Lower leg skin (tissue), 3 donors: Measurements from ENCODE around the gene CCRL2.

Experiments used
- CTCF ChIP-seq, 3 donors: fragments of 450-650 bp; IDR thresholded peaks; one replicate each; pipeline ENCODE4 v1.5.1; 2016; ENCODE audit warnings: antibody characterized with exemption in 3 of 3, mild to moderate bottlenecking in 3 of 3, moderate library complexity in 2 of 3
- POLR2A ChIP-seq, 2 donors: fragments of 450-650 bp; IDR thresholded peaks; one replicate each; pipeline ENCODE4 v1.6.1; 2016 to 2017; ENCODE audit warnings: antibody characterized with exemption in 2 of 2, mild to moderate bottlenecking in 1 of 2, moderate library complexity in 1 of 2

DNA sequence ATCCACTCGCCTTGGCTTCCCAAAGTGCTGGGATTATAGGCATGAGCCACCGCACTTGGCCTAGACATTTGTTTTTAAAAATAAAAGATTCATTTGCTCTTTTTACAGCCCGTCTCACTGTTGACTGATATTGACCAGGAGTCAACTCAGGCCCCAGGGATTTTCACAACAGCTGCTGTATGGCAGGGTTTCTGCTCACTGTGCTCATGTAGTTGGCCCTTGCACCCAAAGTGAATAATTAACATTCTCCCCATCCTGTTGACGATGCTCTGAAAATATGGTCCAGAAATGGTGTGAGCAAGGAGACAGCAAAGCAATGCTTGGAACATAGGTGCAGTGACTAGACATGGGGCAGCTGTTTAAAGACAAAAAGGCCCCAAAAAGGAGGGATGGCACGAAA, 39.2 kb upstream of the CCRL2 start:
- TF ChIP-seq POLR2A (IDR thresholded peaks at IDR 0.05) = no peak
- no peak for TF ChIP-seq CTCF (IDR thresholded peaks at IDR 0.05)
